Activated T-cell treated with anti-CD3 and anti-CD28 coated beads for 48 hours (primary cell): ENCODE measurements around the gene MCU.
"Not testable (repeated sequence)": the region's sequence is repeated elsewhere in the genome, so short reads cannot be mapped to it uniquely, and the experiment has no call there.

ENCODE experiments used
- DNase-seq: peaks from one replicate; pipeline ENCODE4 v3.0.0-alpha.2; 2020; ENCODE audit warnings: low read depth

The MCU gene

DNA sequence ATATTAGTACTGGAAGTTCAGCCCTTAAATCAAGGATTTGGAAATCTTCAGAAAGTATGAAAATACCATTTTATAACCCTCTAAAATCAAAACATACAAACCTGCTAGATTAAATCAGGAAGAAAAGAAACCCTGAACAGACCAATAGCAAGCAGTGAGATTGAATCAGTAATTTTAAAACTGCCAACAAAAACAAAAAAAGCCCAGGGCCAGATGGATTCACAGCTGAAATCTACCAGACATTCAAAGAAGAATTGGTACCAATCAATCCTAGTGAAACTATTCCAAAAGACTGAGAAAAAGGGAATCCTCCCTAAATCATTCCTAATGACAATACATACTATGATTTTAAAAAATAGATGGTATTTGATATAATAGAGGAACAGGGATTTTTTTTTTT is 70.1 kb downstream of the MCU start:
- no peak for DNase-seq

DNA sequence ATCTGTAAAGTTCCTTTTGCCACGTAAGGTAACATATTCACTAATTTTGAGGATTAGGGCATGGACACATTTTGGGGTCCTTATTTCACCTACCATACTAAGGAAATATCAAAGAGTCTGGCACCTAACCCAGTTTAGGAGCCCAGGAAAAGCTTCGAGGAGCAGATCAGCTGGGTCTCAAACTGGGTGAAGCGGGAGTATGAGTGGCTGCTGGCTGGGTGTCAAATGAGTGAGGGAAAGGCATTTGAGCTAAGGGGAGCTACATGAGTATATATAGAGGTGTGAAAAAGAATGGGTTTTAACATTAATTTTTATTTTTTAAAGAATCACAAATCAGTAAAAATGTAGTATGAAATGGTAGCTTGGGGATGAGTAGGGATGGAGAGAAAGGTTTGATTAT is 71.3 kb downstream of the MCU start:
- DNase-seq, result no peak

- no peak for DNase-seq
These were observed 72.2 kb downstream of the MCU start for GRCh38 chr10:72764151-72764550.

- no peak for DNase-seq
These were observed 73.3 kb downstream of the MCU start for GRCh38 chr10:72765051-72765745.

DNA sequence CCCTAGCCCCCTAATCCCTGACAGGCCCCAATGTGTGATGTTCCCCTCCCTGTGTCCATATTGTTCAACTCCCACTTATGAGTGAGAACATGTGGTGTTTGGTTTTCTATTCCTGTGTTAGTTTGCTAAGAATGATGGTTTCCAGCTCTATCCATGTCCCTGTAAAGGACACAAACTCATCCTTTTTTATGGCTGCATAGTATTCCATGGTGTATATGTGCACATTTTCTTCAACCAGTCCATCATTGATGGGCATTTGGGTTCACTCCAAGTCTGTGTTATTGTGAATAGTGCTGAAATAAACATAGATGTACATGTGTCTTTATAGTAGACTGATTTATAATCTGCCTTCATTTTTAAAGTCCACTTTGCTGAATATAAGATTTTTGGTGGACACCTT is 79.3 kb downstream of the MCU start:
- not testable (repeated sequence) for DNase-seq

GRCh38 chr10:72772031-72772430 is 80.1 kb downstream of the MCU start:
- no peak for DNase-seq

GRCh38 chr10:72779874-72780273 is 87.9 kb downstream of the MCU start:
- DNase-seq, result no peak

GRCh38 chr10:72782649-72783330 is 90.8 kb downstream of the MCU start:
- no peak for DNase-seq

DNA sequence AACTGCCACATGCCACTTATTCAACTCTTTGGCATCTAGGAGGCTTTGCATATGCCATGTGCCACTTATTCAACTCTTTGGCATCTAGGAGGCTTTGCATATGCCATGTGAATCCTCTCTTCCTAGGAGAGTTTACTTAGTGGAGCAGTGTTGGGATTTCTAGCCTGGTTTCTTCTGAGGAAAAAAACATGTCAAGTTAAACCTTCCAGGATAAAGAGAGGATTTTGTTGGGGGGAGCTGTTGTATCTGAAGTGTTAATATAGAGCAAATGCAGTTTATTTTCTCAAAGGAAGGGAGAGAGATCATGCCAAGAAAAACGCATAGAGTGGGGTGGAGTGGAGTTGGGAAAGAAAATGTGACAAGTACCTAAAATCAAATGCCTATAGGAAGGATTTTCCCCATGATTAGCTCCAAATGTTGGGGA is 91.5 kb downstream of the MCU start:
- no peak for DNase-seq

- DNase-seq, result no peak
These were observed 92.8 kb downstream of the MCU start for GRCh38 chr10:72784551-72785351.

GRCh38 chr10:72785409-72785808 is 93.5 kb downstream of the MCU start:
- no peak for DNase-seq

DNA sequence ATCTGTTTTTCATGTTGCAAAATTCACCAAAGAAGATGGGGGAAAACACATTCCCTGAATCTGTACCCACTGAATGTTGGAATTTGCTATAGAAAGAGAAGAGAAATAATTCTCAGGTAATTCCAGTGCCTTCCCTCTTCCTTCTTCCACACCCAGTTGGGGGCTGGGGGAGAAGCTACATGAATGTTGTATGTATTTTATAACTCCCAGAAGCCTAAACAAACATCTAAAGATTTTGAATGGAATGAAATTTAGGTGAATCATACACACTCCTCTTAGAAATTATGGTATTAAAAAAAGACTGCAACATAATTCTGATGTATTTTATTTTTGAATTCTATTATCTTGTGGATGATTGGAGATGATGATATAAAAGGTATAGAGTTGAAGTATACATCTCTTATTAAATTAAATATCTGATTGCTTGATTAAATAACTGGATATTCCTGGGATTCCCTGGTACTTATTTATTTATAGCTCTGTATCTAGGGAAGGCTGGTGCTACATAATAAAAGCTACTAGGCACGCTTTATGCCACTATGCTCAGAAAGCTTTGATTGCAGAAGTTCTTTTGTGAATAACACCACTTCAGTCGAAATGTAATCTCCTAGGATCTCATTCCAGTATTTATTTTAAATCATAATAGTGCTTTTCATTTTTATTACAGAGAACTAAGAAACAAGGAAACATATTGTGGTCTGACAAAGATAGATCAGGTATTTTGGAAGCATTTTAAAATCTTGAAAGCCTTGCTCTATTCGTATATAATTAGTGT is 98.5 kb downstream of the MCU start:
- DNase-seq, result no peak

- DNase-seq, result no peak
These were observed 100.3 kb downstream of the MCU start for GRCh38 chr10:72792288-72792687.

GRCh38 chr10:72793752-72794151 is 101.8 kb downstream of the MCU start:
- no peak for DNase-seq

DNA sequence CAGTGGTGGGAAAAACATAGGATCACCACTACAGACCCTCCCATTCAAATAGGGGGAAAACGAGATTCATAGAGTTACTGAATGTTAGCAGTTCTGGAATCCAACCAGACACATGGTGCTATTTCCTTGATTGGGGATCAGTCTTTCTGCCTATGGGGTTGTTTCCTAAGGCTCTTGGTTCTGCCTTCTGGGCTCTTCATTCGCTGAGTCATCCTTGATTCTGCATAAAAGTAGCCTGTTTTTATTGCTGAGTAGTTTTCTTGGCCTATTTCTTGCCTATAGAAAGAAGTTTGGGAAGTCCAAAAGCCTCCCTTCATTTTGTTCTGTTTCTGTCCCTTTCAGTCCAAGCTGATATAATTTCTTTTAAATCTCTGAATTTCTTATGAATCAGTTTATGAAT is 102.3 kb downstream of the MCU start:
- DNase-seq, result no peak

DNA sequence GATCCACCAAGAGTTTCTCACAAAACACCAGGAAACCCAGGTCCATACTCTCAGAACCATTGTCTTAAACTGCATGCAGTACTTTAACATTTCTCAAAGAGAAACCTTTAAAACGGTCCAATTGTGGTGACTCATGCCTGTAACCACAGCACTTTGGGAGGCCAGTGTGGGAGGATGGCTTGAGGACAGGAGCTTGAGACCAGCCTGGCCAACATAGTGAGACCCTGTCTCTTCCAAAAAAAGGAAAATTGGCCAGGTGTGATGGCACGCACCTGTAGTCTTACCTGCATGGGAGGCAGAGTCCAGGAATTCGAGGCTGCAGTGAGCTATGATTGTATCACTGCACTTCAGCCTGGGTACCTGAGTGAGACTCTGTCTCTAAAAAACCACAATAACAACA is 104.1 kb downstream of the MCU start:
- DNase-seq, result no peak

DNA sequence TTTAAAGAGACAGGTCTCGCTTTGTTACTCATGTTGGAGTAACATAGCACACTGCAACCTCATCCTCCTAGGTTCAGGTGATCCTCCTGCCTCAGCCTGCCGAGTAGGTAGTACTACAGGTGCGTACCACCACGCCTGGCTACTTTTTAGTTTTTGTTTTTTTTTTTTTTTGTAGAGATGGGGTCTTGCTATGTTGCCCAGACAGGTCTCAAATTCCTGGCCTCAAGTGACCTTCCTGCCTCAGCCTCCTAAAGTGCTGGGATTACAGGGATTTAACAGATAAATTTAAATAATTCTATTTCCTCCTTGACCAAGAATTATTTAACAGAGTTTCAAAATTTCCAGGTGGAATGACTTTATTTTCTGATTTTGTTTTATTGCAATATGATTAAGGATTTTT is 104.6 kb downstream of the MCU start:
- DNase-seq, result no peak

DNA sequence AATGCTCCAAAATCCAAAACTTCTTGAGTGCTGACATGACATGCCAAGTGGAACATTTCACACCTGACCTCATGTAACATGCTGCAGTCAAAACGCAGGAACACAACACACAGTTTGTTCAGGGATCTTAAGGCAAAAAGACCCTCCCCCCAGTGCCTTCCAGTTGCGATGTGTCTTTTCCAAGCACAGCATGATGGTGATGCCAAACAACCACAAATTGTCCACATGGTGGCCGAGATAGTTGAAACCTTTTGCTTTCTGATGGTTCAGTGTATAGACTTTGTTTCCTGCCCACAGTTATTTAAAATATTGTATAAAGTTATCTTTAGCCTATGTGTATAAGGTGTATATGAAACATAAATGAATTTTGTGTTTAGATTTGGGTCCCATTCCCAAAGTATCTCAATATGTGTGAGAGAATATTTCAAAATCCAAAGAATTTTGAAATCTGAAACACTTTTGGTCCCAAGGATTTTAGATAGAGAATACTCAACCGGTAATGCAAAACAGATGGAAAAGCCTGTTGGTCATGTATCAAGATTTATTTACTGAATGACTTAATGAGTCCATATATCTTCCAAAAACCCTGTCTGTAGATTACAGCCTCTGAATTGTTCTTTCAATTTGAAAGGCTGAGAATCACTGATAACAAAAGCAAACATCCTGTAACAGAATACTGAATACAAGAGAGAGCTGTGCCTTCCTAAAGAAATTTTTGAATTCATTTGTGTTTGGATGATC is 108.2 kb downstream of the MCU start:
- DNase-seq, result no peak

GRCh38 chr10:72800741-72801092 is 108.8 kb downstream of the MCU start:
- no peak for DNase-seq

DNA sequence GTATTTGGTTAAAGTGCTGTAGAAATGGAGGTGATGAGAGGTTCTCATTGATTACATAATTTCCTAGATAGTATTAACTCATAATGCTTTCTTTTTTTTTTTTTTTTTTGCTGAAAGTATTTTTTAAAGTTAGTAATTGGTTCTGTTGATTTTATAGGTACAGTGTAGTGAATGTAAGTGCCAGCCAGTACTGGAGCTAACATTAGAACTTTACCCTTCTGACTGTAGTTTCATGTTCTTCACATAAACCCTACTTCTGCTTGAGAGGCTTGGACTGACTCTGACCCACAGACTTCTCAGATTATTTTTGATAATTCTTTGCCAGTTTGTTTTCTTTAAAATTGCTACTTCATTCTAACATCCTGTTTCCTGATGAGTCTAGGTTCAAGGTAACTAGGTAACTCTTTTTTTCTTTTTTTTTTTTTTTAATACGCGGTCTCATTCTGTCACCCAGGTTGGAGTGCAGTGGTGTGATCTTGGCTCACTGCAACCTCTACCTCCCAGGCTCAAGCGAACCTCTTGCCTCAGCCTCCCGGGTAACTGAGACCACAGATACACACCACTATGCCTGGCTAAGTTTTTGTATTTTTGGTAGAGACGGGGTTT is 109.4 kb downstream of the MCU start:
- DNase-seq, result no peak

DNA sequence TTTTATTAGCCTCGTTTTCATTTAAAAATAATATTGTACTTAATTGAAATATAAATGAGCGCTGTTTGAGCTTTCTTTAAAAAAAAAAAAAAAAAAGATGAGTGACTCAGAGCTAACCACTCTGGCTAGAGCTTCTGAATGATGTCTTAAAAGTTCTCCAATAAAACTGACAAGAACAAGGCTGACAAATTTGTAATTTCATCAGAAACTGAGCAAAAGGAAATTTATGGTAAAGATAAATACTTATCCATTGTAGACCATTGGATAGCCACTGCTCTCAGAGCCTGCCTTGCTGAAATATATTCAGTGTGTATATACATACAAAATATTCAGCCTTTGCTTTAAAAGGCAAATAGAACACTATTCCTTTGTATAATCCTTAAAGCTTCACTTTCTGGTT is 110.4 kb downstream of the MCU start:
- no peak for DNase-seq
